ENCODE data around the gene RFC4.

DNA sequence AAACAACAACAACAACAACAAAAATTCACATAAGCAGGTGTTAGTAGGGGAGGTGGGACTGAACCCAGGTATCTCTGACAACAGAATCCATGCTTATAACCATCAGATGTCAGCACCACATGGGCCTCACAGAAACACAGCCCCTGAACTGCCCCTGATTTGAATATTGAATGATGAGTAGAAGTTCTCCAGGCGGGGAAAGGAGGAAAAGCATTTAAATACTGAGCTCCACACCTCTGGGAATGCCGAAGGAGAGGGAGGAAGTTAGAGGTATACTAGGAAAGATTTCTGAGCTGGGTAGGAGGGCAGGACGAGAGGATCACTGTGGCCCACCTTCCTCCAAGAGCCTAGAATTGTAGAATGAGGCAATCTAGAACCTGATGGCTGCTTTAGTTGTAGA is 54.8 kb downstream of the RFC4 start:
- TF ChIP-seq, protein P1, sequence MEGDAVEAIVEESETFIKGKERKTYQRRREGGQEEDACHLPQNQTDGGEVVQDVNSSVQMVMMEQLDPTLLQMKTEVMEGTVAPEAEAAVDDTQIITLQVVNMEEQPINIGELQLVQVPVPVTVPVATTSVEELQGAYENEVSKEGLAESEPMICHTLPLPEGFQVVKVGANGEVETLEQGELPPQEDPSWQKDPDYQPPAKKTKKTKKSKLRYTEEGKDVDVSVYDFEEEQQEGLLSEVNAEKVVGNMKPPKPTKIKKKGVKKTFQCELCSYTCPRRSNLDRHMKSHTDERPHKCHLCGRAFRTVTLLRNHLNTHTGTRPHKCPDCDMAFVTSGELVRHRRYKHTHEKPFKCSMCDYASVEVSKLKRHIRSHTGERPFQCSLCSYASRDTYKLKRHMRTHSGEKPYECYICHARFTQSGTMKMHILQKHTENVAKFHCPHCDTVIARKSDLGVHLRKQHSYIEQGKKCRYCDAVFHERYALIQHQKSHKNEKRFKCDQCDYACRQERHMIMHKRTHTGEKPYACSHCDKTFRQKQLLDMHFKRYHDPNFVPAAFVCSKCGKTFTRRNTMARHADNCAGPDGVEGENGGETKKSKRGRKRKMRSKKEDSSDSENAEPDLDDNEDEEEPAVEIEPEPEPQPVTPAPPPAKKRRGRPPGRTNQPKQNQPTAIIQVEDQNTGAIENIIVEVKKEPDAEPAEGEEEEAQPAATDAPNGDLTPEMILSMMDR (conservative IDR thresholded peaks at IDR 0.05; ENCODE audit: low read depth, low read length) = no peak
- no peak for TF ChIP-seq EZH2 (IDR thresholded peaks at IDR 0.05; ENCODE audit: borderline replicate concordance, low read depth, low read length, poor library complexity, severe bottlenecking)
